ENCODE measurements around the gene COL25A1.

Gene COL25A1

GRCh38 chr4:109231331-109231730 is 71.1 kb downstream of the COL25A1 start:
- DNase-seq (ENCODE audit: low read depth): no peak
- TF ChIP-seq CTCF (conservative IDR thresholded peaks at IDR 0.05; ENCODE audit: control insufficient read depth, insufficient read depth, low read depth, low read length): no peak
- no peak overlapping the region for H3K4me3 ChIP-seq (ENCODE audit: control insufficient read depth, low read depth, low read length)

GRCh38 chr4:109229028-109229427 is 73.4 kb downstream of the COL25A1 start:
- H3K4me3 ChIP-seq (ENCODE audit: control insufficient read depth, low read depth, low read length): no peak overlapping the region
- DNase-seq (ENCODE audit: low read depth): no peak
- TF ChIP-seq CTCF (conservative IDR thresholded peaks at IDR 0.05; ENCODE audit: control insufficient read depth, insufficient read depth, low read depth, low read length): no peak

GRCh38 chr4:109218288-109218687 is 84.2 kb downstream of the COL25A1 start:
- DNase-seq (ENCODE audit: low read depth): no peak
- H3K4me3 ChIP-seq (ENCODE audit: control insufficient read depth, low read depth, low read length): no peak overlapping the region
- no peak for TF ChIP-seq CTCF (conservative IDR thresholded peaks at IDR 0.05; ENCODE audit: control insufficient read depth, insufficient read depth, low read depth, low read length)

- TF ChIP-seq CTCF (conservative IDR thresholded peaks at IDR 0.05; ENCODE audit: control insufficient read depth, insufficient read depth, low read depth, low read length): no peak
- DNase-seq (ENCODE audit: low read depth): no peak
- no peak overlapping the region for H3K4me3 ChIP-seq (ENCODE audit: control insufficient read depth, low read depth, low read length)
These were observed 86.3 kb downstream of the COL25A1 start for GRCh38 chr4:109216085-109216696.

- no peak overlapping the region for H3K4me3 ChIP-seq (ENCODE audit: control insufficient read depth, low read depth, low read length)
- no peak for DNase-seq (ENCODE audit: low read depth)
- TF ChIP-seq CTCF (conservative IDR thresholded peaks at IDR 0.05; ENCODE audit: control insufficient read depth, insufficient read depth, low read depth, low read length): no peak
These were observed 87.0 kb downstream of the COL25A1 start for GRCh38 chr4:109215506-109215905.

GRCh38 chr4:109214622-109215301 is 87.7 kb downstream of the COL25A1 start:
- no peak for TF ChIP-seq CTCF (conservative IDR thresholded peaks at IDR 0.05; ENCODE audit: control insufficient read depth, insufficient read depth, low read depth, low read length)
- no peak overlapping the region for H3K4me3 ChIP-seq (ENCODE audit: control insufficient read depth, low read depth, low read length)
- no peak for DNase-seq (ENCODE audit: low read depth)

Measured in fibroblast of mammary gland (primary cell).